Omental fat pad (tissue), 4 donors: ENCODE data around the gene LIPC. TPM values are rescaled to one million over a fixed set of nuclear protein-coding genes. Genes with fewer than 3 reads are reported as not detected.

Experiments used
- ATAC-seq: fragments of 150-250 bp; one replicate; pipeline ENCODE4 v1.9.1; 2016; ENCODE audit warnings: mild to moderate bottlenecking, moderate library complexity; ENCODE audit not compliant: low FRiP score
- DNase-seq: peaks from one replicate; pipeline ENCODE4 v3.0.0-alpha.2; 2019; ENCODE audit warnings: low spot score
- CTCF ChIP-seq, 3 donors: fragments of 450-650 bp; IDR thresholded peaks; one replicate each; pipeline ENCODE4 v1.5.1; 2016 to 2017; ENCODE audit warnings: antibody characterized with exemption in 3 of 3, mild to moderate bottlenecking in 3 of 3, moderate library complexity in 2 of 3
- total RNA-seq, 4 donors: library from RNA; depleted of rRNA; stranded (reverse); fragments of >200 nt; gene quantifications; one replicate each; pipeline ENCODE4 v1.1.0, GENCODE V29; 2016

The LIPC gene
- total RNA-seq, 4 donors from 2014 or later = 0.46 TPM; not detected in 3

DNA sequence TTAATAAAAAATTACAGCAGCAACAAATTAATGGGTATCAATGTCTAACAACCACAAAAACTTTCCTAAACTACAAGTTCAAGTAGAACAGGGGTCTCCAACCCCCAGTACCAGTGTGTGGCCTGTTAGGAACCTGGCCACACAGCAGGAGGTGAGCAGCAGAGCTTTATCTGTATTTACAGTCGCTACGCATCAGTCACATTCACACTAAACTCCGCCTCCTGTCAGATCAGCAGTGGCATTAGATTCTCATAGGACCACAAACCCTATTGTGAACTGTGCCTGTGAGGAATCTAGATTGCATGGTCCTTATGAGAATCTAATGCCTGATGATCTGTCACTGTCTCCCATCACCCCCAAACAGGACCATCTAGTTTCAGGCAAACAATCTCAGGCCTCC lies 18.5 kb upstream of the LIPC start:
- no peak for TF ChIP-seq CTCF (IDR thresholded peaks at IDR 0.05)
- ATAC-seq = no peak
- DNase-seq = no peak

- TF ChIP-seq CTCF (IDR thresholded peaks at IDR 0.05) = no peak
- no peak for DNase-seq
- no peak for ATAC-seq
Observed at GRCh38 chr15:58415636-58416035, 16.2 kb upstream of the LIPC start.

- DNase-seq = no peak
- no peak for ATAC-seq
- no peak for TF ChIP-seq CTCF (IDR thresholded peaks at IDR 0.05)
Observed at GRCh38 chr15:58416963-58417362, 14.8 kb upstream of the LIPC start.

- ATAC-seq (no peak), DNase-seq (no peak)
- TF ChIP-seq CTCF (IDR thresholded peaks at IDR 0.05) = no peak
Observed at GRCh38 chr15:58418135-58418534, 13.7 kb upstream of the LIPC start.

- ATAC-seq (no peak), DNase-seq (no peak)
- TF ChIP-seq CTCF (IDR thresholded peaks at IDR 0.05) = no peak
Observed at GRCh38 chr15:58419803-58420524, 11.8 kb upstream of the LIPC start.

- no peak for TF ChIP-seq CTCF (IDR thresholded peaks at IDR 0.05)
- ATAC-seq = no peak
- DNase-seq = no peak
Observed at GRCh38 chr15:58420579-58421043, 11.2 kb upstream of the LIPC start.

DNA sequence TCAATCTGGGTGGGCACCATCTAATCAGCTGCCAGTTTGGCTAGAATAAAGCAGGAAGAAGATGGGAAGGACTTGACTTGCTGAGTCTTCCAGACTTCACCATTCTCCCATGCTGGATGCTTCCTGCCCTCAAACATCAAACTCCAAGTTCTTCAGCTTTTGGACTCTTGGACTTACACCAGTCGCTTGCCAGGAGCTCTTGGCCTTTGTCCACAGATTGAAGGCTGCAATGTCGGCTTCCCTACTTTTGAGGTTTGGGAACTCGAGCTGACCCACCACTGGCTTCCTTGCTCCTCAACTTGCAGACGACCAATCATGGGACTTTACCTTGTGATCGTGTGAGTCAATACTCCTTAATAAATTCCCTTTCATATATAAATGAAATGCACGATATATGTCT lies 8.6 kb upstream of the LIPC start:
- no peak for TF ChIP-seq CTCF (IDR thresholded peaks at IDR 0.05)

More for the DNA sequence above, 8.6 kb upstream of the LIPC start:
- DNase-seq = no peak
- no peak for ATAC-seq
